COLO829 (cell line): Measurements from ENCODE around the gene MRPL2.

Experiments
- DNase-seq: peaks from one replicate; pipeline ENCODE4 v3.0.0; 2012; ENCODE audit warnings: low spot score

MRPL2 gene

GRCh38 chr6:43020847-43021246 is 38.4 kb downstream of the MRPL2 start:
- no peak for DNase-seq

- no peak for DNase-seq
These were observed 39.1 kb downstream of the MRPL2 start for GRCh38 chr6:43020052-43020705.

- DNase-seq, result no peak
These were observed 40.1 kb downstream of the MRPL2 start for GRCh38 chr6:43019152-43019551.

GRCh38 chr6:43016943-43017334 is 42.3 kb downstream of the MRPL2 start:
- no peak for DNase-seq

GRCh38 chr6:43016176-43016942 is 42.9 kb downstream of the MRPL2 start:
- DNase-seq, result no peak

DNA sequence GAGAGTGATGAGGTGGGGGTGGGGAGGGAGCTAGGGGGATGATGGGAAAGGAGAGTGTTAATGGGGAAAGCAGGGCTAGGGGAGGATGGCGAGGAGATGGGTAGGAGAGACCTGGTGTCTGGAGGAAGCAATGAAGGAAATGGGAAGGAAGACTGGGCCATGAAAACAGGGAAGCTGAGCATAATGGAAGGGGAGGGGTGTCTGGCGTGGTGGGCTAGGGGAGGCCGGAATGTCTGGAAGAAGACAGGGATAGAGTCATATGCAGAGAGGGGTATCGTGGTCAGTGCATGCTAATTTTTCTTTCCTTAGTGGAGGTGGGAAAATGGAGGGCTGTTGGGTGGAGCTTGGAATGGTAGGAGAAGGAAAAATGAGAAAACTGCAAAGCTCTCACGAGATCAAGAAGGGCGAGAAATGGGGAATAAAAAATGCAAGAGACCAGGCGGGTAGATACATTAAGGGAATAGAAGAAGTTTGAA is 44.8 kb downstream of the MRPL2 start:
- DNase-seq, result peak; percentile 30

DNA sequence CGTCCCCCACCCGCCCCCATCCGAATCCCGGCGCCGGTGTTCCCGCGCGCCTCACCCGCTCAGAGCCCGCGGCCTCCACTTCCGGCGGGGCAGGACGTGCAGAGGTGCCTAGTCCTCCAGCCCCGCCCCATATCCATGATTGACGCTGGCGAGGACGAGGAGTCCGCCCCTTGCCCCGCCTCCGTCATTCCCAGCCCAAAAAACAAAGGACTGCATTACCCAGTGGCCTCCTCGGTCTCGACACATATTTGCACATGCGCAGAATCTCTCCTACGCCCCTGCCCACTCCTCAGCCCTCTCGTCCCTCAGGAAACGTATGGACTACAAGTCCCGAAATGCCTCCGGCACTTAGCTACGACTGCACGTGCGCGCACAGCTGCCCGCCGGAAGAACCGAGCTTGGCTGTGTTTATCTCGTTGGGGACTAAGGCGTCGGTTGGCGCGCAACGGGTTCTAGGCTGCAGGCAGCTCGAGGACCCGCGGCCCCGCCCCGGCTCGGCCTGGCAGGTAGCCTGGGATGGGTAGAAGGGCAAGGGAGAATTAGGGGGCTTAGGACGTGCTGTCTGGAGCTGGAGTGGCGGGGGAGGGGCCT is 45.3 kb downstream of the MRPL2 start, which contains the start of the genes KLHDC3 and MEA1:
TSS of gene KLHDC3 (plus strand) at position 407 of the 591 bp plus-strand sequence. CDS start 2,944 bp downstream, outside the sequence.
TSS of gene MEA1 (minus strand) at position 104 of the 591 bp plus-strand sequence. CDS start 133 bp downstream, outside the sequence.
- peak; percentile 100 for DNase-seq

- DNase-seq, result no peak
These were observed 46.0 kb downstream of the MRPL2 start for GRCh38 chr6:43013097-43013842.

GRCh38 chr6:43012364-43012763 is 46.9 kb downstream of the MRPL2 start:
- DNase-seq, result no peak

GRCh38 chr6:43011207-43011606 is 48.0 kb downstream of the MRPL2 start:
- no peak for DNase-seq

DNA sequence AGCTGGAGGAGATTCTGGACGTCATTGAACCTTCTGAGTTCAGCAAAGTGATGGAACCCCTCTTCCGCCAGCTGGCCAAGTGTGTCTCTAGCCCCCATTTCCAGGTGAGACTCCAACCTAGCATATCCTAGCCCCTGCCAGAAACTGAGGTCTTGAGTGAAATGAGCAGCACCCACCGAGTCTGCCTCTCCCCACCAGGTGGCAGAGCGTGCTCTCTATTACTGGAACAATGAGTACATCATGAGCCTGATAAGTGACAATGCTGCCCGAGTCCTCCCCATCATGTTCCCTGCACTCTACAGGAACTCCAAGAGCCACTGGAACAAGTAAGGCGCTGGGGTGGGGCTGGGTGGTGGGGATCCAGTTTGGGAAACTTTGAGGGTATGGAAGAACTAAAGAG is 50.1 kb downstream of the MRPL2 start:
- DNase-seq, result no peak

GRCh38 chr6:43007126-43007525 is 52.1 kb downstream of the MRPL2 start:
- DNase-seq, result no peak

GRCh38 chr6:43006251-43006650 is 53.0 kb downstream of the MRPL2 start:
- DNase-seq, result no peak

- no peak for DNase-seq
These were observed 53.4 kb downstream of the MRPL2 start for GRCh38 chr6:43005844-43006243.
